Panc1 (cell line): Measurements from ENCODE around the gene NFU1. TPM values are rescaled to one million over a fixed set of nuclear protein-coding genes. Genes with fewer than 3 reads are reported as not detected.

Source experiments
- ATAC-seq: fragments of 200-7000 bp; cut with Tn5 transposase; 2 replicates; pipeline ENCODE4 v1.9.1; 2020; ENCODE audit warnings: mild to moderate bottlenecking, moderate library complexity
- BruUV-seq: library from RNA; stranded (reverse); fragments of 400-500 nt; replicated peaks from 2 replicates; lab custom pipeline; 2021; lab: Mats Ljungman, UMichigan
- CTCF ChIA-PET: fragments of 300-600 bp; sonication (Branson Sonifier 250); formaldehyde crosslinking; loops from one replicate; lab custom pipeline; 2022; ENCODE audit warnings: antibody characterized with exemption; lab: Charles Lee
- POLR2A ChIA-PET: fragments of 300-600 bp; sonication (Branson Sonifier 250); formaldehyde crosslinking; loops from one replicate; lab custom pipeline; 2022; ENCODE audit warnings: antibody characterized with exemption; lab: Charles Lee
- DNase-seq: peaks from one replicate; pipeline ENCODE4 v3.0.0-alpha.2; 2010; ENCODE audit warnings: low read depth, low spot score
- H3K27ac ChIP-seq: 2 replicates; pipeline ENCODE4 v1.5.1; 2011; ENCODE audit warnings: mild to moderate bottlenecking, low read length, inconsistent platforms
- H3K27me3 ChIP-seq: fragments of 200-500 bp; sonication (Bioruptor generic); 2 replicates; pipeline ENCODE4 v1.6.0; 2014; ENCODE audit warnings: low read length, inconsistent platforms; ENCODE audit not compliant: control insufficient read depth, insufficient read depth
- H3K36me3 ChIP-seq: fragments of 200-500 bp; sonication (Bioruptor generic); 2 replicates; pipeline ENCODE4 v1.5.1; 2014; ENCODE audit warnings: inconsistent platforms, mild to moderate bottlenecking, low read length, moderate library complexity; ENCODE audit not compliant: control insufficient read depth, insufficient read depth
- H3K4me1 ChIP-seq: 2 replicates; pipeline ENCODE4 v1.5.1; 2011; ENCODE audit warnings: inconsistent platforms, mild to moderate bottlenecking, low read length, moderate library complexity; ENCODE audit not compliant: control insufficient read depth, insufficient read depth
- H3K4me3 ChIP-seq, 2 experiments: 2 replicates each; pipeline ENCODE4 v1.5.1; 2011 to 2012; ENCODE audit warnings: low read depth in 2 of 2, low read length in 2 of 2, mild to moderate bottlenecking in 2 of 2, inconsistent platforms in 1 of 2, moderate library complexity in 1 of 2
- H3K9me3 ChIP-seq: fragments of 200-500 bp; sonication (Bioruptor generic); 2 replicates; pipeline ENCODE4 v1.5.1; 2014; ENCODE audit warnings: low read depth, mild to moderate bottlenecking, inconsistent platforms, low read length, moderate library complexity; ENCODE audit not compliant: control insufficient read depth, insufficient read depth
- POLR2AphosphoS5 ChIP-seq: IDR thresholded peaks from 2 replicates; pipeline ENCODE4 v1.6.1; 2012; ENCODE audit warnings: mild to moderate bottlenecking, low read depth, low read length, moderate library complexity
- REST ChIP-seq, 2 experiments: IDR thresholded peaks; 2 replicates each; pipeline ENCODE4 v1.6.1; 2011 to 2012; ENCODE audit warnings: low read depth in 2 of 2, control low read depth in 1 of 2, low read length in 1 of 2, mild to moderate bottlenecking in 1 of 2, moderate library complexity in 1 of 2; ENCODE audit not compliant: insufficient read depth in 1 of 2
- SIN3A ChIP-seq: IDR thresholded peaks from 2 replicates; pipeline ENCODE4 v1.6.1; 2012; ENCODE audit warnings: low read depth, mild to moderate bottlenecking, low read length, moderate library complexity, borderline replicate concordance; ENCODE audit not compliant: insufficient read depth
- TCF7L2 ChIP-seq: IDR thresholded peaks from 2 replicates; pipeline ENCODE4 v1.6.1; 2011; ENCODE audit warnings: mild to moderate bottlenecking, low read depth, low read length, inconsistent platforms
- in situ Hi-C: cut with HindIII; loops from 2 replicates; pipeline ENCODE4 v1.10.0; 2016; ENCODE audit warnings: low sequenced_read_pairs, low pct_unique_long_range_greater_than_20kb
- intact Hi-C: fragments of 100-400 bp; cut with micrococcal nuclease; formaldehyde crosslinking; loops from one replicate; pipeline ENCODE4 v1.10.0; 2022; ENCODE audit not compliant: unreplicated experiment
- total RNA-seq: library from RNA; stranded (reverse); gene quantifications from one replicate; pipeline ENCODE4 v1.2.1, GENCODE V29; 2021; ENCODE audit not compliant: unreplicated experiment
- TF ChIP-seq, protein P1 (sequence below): fragments of 450-650 bp; IDR thresholded peaks from 2 replicates; pipeline ENCODE4 v1.5.1; 2017; ENCODE audit warnings: mild to moderate bottlenecking

NFU1 gene
- total RNA-seq, 1 experiment from 2014 or later = 42.9 TPM

GRCh38 chr2:69387770-69388481, 49.3 kb downstream of the NFU1 start:
- POLR2A ChIA-PET = interaction anchor here (0.6 kb wide), 1 partner anchor 1613 kb away, joined by 3 read pairs; no protein-coding TSS in a partner anchor
- peak; percentile 3; the same call in 1 of the 2 replicates for ATAC-seq
- intact Hi-C loops (no loop called here), in situ Hi-C loops (no loop called here)
- Histone ChIP-seq H3K36me3 (no peaks in the 10 kb centered on the region), H3K9me3 (no peaks in the 10 kb centered on the region), H3K27ac (peak overlapping the region; percentile 87), H3K4me1 (peaks cover 10% of the 10 kb centered on the region), H3K27me3 (no peaks in the 10 kb centered on the region), H3K4me3 (peak overlapping the region; percentile 53 to 94)
- TSS peak; percentile 97 for BruUV-seq
- TF ChIP-seq POLR2AphosphoS5 (0 out of 2 replicates have a peak, but pooled peaks have one; percentile 8), TCF7L2 (no peak), REST (IDR thresholded peaks at IDR 0.05; ENCODE audit: insufficient read depth in 1 of 2, low read depth in 2 of 2, low read length in 1 of 2) (no peak), SIN3A (no peak)
- no peak for DNase-seq
- CTCF ChIA-PET = interaction anchor here (0.7 kb wide), 1 partner anchor 925 kb away, joined by 3 read pairs; no protein-coding TSS in a partner anchor

GRCh38 chr2:69386789-69387734, 50.2 kb downstream of the NFU1 start, which contains the start of gene GFPT1:
GFPT1 (minus strand) TSS chr2:69387227; CDS start chr2:69387071, 156 bp downstream.
- CTCF ChIA-PET = no interaction called here
- POLR2A ChIA-PET = interaction anchor here (0.6 kb wide), 1 partner anchor 1614 kb away, joined by 3 read pairs; no protein-coding TSS in a partner anchor
- Histone ChIP-seq H3K36me3 (no peaks in the 10 kb centered on the region), H3K4me3 (peak within 1 kb of the TSS; percentile 53 to 94), H3K27ac (peak within 1 kb of the TSS; percentile 94), H3K27me3 (no peaks in the 10 kb centered on the region), H3K4me1 (peaks cover 10% of the 10 kb centered on the region), H3K9me3 (no peaks in the 10 kb centered on the region)
- ATAC-seq (peak; percentile 98), DNase-seq (peak; percentile 60)
- no TSS peak for BruUV-seq
- in situ Hi-C loops (no loop called here), intact Hi-C loops (no loop called here)
- TF ChIP-seq SIN3A (peak; percentile 87; the same call in 1 of the 2 replicates), POLR2AphosphoS5 (peak; percentile 67; the same call in 1 of the 2 replicates)
- TF ChIP-seq, protein P1, sequence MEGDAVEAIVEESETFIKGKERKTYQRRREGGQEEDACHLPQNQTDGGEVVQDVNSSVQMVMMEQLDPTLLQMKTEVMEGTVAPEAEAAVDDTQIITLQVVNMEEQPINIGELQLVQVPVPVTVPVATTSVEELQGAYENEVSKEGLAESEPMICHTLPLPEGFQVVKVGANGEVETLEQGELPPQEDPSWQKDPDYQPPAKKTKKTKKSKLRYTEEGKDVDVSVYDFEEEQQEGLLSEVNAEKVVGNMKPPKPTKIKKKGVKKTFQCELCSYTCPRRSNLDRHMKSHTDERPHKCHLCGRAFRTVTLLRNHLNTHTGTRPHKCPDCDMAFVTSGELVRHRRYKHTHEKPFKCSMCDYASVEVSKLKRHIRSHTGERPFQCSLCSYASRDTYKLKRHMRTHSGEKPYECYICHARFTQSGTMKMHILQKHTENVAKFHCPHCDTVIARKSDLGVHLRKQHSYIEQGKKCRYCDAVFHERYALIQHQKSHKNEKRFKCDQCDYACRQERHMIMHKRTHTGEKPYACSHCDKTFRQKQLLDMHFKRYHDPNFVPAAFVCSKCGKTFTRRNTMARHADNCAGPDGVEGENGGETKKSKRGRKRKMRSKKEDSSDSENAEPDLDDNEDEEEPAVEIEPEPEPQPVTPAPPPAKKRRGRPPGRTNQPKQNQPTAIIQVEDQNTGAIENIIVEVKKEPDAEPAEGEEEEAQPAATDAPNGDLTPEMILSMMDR = no peak
